ENCODE data around the gene GRM7. TPM values are rescaled to one million over a fixed set of nuclear protein-coding genes. Genes with fewer than 3 reads are reported as not detected.

The GRM7 gene
- total and polyA plus RNA-seq, 2 donors (not counting 1 experiment from before 2014, with no cell fraction given): not detected

DNA sequence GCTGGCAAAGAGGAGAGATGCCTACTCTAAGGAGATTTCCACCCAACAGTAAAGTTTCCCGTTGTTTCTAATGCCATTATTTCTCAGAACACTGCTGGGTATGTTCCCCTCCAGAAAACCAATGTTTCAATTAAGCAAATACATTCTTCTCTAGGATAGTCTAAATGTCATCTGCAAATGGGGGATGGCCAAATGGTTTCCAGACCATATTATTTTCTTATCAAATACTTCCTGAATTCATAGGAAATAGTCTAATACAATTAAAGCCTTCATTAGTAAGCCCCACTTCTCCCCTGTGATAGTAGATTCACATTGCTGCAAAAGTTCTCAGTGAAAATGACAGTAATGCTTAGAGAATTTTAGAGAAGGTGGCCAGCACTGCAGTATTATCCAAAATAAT is 716.6 kb downstream of the GRM7 start:
- Histone ChIP-seq H3K4me1 (ENCODE audit: control insufficient read depth, extremely low read depth, insufficient read depth, low read length) (no peaks in the 10 kb centered on the region), H3K9me3 (ENCODE audit: control insufficient read depth, insufficient read depth, low read depth, low read length) (no peaks in the 10 kb centered on the region), H3K27ac (ENCODE audit: insufficient read depth, low read length) (no peak overlapping the region), H3K36me3 (ENCODE audit: control insufficient read depth, insufficient read depth, low read length) (no peaks in the 10 kb centered on the region), H3K4me2 (ENCODE audit: extremely low read depth, insufficient read depth, low read length) (no peak overlapping the region), H3K27me3 (ENCODE audit: control insufficient read depth, insufficient read depth, low read length) (no peaks in the 10 kb centered on the region), H3K79me2 (ENCODE audit: control insufficient read depth, insufficient read depth, low read length) (no peaks in the 10 kb centered on the region), H4K20me1 (ENCODE audit: control insufficient read depth, extremely low read depth, insufficient read depth, low read length) (no peaks in the 10 kb centered on the region), H3K9ac (ENCODE audit: insufficient read depth, low read length) (no peak overlapping the region), H2AFZ (ENCODE audit: low read length) (no peak overlapping the region), H3K4me3 (replicated peaks in 1 of 4; ENCODE audit: control extremely low read depth in 1 of 4, insufficient read depth in 1 of 4, low read depth in 3 of 4, low read length in 4 of 4) (no peak overlapping the region)
- DNase-seq (ENCODE audit: low read depth in 2 of 2): no peak
- no peak for TF ChIP-seq EZH2 (IDR thresholded peaks at IDR 0.05; ENCODE audit: low read length, missing control alignments)
- TF ChIP-seq, protein P1, sequence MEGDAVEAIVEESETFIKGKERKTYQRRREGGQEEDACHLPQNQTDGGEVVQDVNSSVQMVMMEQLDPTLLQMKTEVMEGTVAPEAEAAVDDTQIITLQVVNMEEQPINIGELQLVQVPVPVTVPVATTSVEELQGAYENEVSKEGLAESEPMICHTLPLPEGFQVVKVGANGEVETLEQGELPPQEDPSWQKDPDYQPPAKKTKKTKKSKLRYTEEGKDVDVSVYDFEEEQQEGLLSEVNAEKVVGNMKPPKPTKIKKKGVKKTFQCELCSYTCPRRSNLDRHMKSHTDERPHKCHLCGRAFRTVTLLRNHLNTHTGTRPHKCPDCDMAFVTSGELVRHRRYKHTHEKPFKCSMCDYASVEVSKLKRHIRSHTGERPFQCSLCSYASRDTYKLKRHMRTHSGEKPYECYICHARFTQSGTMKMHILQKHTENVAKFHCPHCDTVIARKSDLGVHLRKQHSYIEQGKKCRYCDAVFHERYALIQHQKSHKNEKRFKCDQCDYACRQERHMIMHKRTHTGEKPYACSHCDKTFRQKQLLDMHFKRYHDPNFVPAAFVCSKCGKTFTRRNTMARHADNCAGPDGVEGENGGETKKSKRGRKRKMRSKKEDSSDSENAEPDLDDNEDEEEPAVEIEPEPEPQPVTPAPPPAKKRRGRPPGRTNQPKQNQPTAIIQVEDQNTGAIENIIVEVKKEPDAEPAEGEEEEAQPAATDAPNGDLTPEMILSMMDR (conservative IDR thresholded peaks at IDR 0.05 in 1 of 2, IDR thresholded peaks at IDR 0.05 in 1 of 2; ENCODE audit: low read depth in 1 of 2, low read length in 2 of 2): no peak

DNA sequence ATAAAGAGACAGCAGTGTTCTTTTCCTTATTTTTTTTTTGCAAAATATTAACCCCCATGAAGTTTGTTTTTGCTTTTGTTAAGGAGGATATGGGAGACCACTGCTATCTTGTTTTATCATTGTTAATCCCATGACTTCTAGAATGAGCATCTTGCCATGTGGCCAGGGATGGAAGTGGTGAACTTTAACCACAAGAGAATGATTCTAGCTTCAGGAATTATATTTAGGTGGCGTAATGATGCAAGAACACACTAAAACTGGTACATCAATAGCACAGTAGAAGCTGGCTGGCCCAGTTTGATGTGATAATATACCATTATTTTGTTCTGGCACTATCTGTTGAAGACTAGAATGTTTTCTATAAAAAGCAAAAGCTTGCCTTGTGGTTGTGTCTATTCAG is 720.9 kb downstream of the GRM7 start:
- no peak overlapping the region for H3K27ac ChIP-seq (ENCODE audit: insufficient read depth, low read length)
- no peaks in the 10 kb centered on the region for H4K20me1 ChIP-seq (ENCODE audit: control insufficient read depth, extremely low read depth, insufficient read depth, low read length)
- no peak overlapping the region for H3K4me2 ChIP-seq (ENCODE audit: extremely low read depth, insufficient read depth, low read length)
- DNase-seq (ENCODE audit: low read depth in 2 of 2): peak in 1 of 2 donors; percentile 68
- H3K27me3 ChIP-seq (ENCODE audit: control insufficient read depth, insufficient read depth, low read length): no peaks in the 10 kb centered on the region
- H3K4me3 ChIP-seq (replicated peaks in 1 of 4; ENCODE audit: control extremely low read depth in 1 of 4, insufficient read depth in 1 of 4, low read depth in 3 of 4, low read length in 4 of 4): no peak overlapping the region
- no peaks in the 10 kb centered on the region for H3K79me2 ChIP-seq (ENCODE audit: control insufficient read depth, insufficient read depth, low read length)
- H3K9ac ChIP-seq (ENCODE audit: insufficient read depth, low read length): no peak overlapping the region
- H3K36me3 ChIP-seq (ENCODE audit: control insufficient read depth, insufficient read depth, low read length): no peaks in the 10 kb centered on the region
- no peaks in the 10 kb centered on the region for H3K4me1 ChIP-seq (ENCODE audit: control insufficient read depth, extremely low read depth, insufficient read depth, low read length)
- H2AFZ ChIP-seq (ENCODE audit: low read length): no peak overlapping the region
- H3K9me3 ChIP-seq (ENCODE audit: control insufficient read depth, insufficient read depth, low read depth, low read length): no peaks in the 10 kb centered on the region
- no peak for TF ChIP-seq EZH2 (IDR thresholded peaks at IDR 0.05; ENCODE audit: low read length, missing control alignments)
- TF ChIP-seq, protein P1 (conservative IDR thresholded peaks at IDR 0.05 in 1 of 2, IDR thresholded peaks at IDR 0.05 in 1 of 2; ENCODE audit: low read depth in 1 of 2, low read length in 2 of 2): no peak

DNA sequence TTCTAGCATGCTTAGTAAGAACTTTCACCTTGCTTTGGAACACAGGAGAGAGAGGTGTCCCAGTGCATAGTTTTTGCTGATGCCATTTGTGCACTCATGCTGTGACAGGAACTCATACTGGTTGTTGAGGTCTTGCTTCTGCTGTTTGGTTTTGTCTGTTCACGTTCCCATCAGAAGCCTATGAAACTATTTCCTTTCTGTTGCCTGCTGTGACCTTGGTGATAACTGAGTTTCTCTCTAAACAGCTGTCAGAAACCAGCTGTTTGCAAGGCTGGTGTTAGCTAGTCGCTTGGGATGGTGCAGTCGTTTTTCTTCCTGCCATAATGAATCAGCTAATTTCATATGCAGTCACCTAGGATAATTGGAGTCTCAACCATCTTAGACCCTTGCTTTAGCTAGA is 724.1 kb downstream of the GRM7 start:
- Histone ChIP-seq H3K36me3 (ENCODE audit: control insufficient read depth, insufficient read depth, low read length) (no peaks in the 10 kb centered on the region), H3K27me3 (ENCODE audit: control insufficient read depth, insufficient read depth, low read length) (no peaks in the 10 kb centered on the region), H3K4me1 (ENCODE audit: control insufficient read depth, extremely low read depth, insufficient read depth, low read length) (no peaks in the 10 kb centered on the region), H3K79me2 (ENCODE audit: control insufficient read depth, insufficient read depth, low read length) (no peaks in the 10 kb centered on the region), H2AFZ (ENCODE audit: low read length) (no peak overlapping the region), H3K27ac (ENCODE audit: insufficient read depth, low read length) (no peak overlapping the region), H3K9ac (ENCODE audit: insufficient read depth, low read length) (no peak overlapping the region), H3K9me3 (ENCODE audit: control insufficient read depth, insufficient read depth, low read depth, low read length) (no peaks in the 10 kb centered on the region), H4K20me1 (ENCODE audit: control insufficient read depth, extremely low read depth, insufficient read depth, low read length) (no peaks in the 10 kb centered on the region), H3K4me3 (replicated peaks in 1 of 4; ENCODE audit: control extremely low read depth in 1 of 4, insufficient read depth in 1 of 4, low read depth in 3 of 4, low read length in 4 of 4) (no peak overlapping the region), H3K4me2 (ENCODE audit: extremely low read depth, insufficient read depth, low read length) (no peak overlapping the region)
- no peak for DNase-seq (ENCODE audit: low read depth in 2 of 2)
- TF ChIP-seq, protein P1 (conservative IDR thresholded peaks at IDR 0.05 in 1 of 2, IDR thresholded peaks at IDR 0.05 in 1 of 2; ENCODE audit: low read depth in 1 of 2, low read length in 2 of 2): no peak
- TF ChIP-seq EZH2 (IDR thresholded peaks at IDR 0.05; ENCODE audit: low read length, missing control alignments): no peak
